NCI-H82 treated with DMSO at 0.1 percent for 48 hours (cell line): ENCODE results near the gene ZDHHC14.
"Not testable (repeated sequence)": the region's sequence is repeated elsewhere in the genome, so short reads cannot be mapped to it uniquely, and the experiment has no call there.

ENCODE experiments used
- DNase-seq: peaks from one replicate; lab custom pipeline; 2025; ENCODE audit not compliant: unreplicated experiment; lab: John Stamatoyannopoulos, UW

ZDHHC14 gene

DNA sequence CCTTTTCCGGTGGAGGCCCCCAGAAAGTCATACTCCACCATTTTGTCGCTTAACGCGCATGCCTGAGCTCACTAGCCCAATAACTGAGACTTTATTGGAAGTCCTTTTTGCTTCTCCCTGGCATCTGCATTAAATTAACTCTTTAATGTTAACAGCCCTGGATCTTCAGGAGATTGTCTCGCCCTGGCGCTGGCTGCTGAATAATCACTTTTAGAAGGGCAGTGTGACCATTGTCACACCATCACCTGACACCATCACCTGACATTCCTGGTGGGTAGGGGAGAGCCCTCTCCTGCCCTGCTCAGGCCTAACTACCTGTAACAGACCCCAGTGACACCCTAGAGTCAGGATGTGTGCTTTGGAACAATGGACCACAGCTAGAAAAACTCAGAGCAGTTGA is 326.6 kb downstream of the ZDHHC14 start:
- no peak for DNase-seq

GRCh38 chr6:157708239-157708638 is 327.2 kb downstream of the ZDHHC14 start:
- no peak for DNase-seq

DNA sequence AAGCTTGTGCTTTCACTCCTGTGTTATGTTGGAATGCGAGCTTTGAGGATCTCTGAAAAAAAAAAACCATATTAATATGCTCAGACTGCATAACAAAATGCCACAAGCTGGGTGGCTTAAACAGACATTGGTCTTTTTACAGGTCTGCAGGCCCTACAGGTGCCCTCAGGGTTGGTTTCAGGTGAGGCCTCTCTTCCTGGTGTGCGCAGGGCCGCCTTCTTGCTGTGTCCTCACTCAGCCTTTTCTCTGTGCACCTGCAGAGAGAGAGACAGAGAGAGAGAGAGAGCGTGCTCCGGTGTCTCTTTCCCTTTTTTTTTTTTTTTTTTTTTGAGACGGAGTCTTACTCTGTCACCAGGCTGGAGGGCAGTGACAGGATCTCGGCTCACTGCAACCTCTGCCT is 327.9 kb downstream of the ZDHHC14 start:
- DNase-seq, result no peak

DNA sequence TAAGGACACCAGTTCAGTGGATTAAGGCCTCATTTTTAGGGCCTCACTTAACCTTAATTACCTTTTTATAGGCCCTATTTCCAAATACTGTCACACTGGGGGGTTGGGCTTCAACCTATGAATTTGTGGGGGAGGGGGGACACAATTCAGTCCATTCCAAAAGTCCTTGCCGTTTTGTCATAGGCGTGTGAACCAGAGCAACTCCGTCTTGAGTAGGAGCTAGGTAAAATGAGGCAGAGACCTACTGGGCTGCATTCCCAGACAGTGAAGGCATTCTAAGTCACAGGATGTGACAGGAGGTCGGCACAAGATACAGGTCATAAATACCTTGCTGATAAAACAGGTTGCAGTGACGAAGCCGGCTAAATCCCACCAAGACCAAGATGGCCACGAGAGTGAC is 328.6 kb downstream of the ZDHHC14 start:
- DNase-seq, result no peak

- DNase-seq, result no peak
These were observed 329.6 kb downstream of the ZDHHC14 start for GRCh38 chr6:157710604-157711003.

- DNase-seq, result no peak
These were observed 330.1 kb downstream of the ZDHHC14 start for GRCh38 chr6:157711060-157711459.

GRCh38 chr6:157712585-157713295 is 331.8 kb downstream of the ZDHHC14 start:
- no peak for DNase-seq

- DNase-seq, result no peak
These were observed 332.6 kb downstream of the ZDHHC14 start for GRCh38 chr6:157713451-157714152.

DNA sequence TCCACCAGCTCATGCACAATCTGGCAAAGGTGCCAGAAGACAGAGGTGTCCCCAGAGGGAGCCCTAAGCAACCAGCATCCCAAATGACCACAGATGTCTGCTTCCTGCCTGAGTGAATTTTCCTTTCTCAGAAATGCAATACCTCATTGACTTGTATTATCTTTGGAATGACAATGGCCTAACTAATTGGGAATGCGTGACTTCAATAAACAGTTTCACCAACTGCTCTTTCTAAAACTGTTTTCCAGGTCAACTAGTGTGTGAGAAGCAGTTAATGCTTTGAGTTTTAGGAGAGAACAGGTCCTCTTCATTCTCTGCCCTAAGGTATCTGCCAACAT is 333.1 kb downstream of the ZDHHC14 start:
- no peak for DNase-seq

DNA sequence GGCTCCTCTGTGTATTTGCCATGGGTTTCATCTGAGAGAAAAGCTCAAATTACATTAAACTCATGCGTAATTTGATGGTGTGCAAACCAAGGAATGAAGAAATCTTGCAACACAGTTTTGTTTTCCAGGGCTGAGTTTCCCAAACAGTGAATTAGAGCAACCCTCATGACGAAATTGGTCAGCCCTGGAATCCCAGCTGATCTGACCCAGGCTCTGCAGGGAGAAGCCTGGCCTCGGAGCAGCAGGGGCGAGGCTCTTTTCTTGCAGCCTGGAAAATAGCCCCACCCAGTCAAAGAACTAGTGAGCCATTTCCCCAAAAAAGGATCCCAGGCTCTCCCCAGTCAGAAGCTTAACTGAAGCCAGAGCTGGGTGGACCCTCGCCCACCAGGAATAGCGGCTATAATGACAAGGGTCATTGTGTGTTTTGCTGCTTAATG is 334.8 kb downstream of the ZDHHC14 start:
- no peak for DNase-seq

GRCh38 chr6:157716251-157716995 is 335.4 kb downstream of the ZDHHC14 start:
- DNase-seq, result no peak

- DNase-seq, result no peak
These were observed 336.4 kb downstream of the ZDHHC14 start for GRCh38 chr6:157717340-157717748.

DNA sequence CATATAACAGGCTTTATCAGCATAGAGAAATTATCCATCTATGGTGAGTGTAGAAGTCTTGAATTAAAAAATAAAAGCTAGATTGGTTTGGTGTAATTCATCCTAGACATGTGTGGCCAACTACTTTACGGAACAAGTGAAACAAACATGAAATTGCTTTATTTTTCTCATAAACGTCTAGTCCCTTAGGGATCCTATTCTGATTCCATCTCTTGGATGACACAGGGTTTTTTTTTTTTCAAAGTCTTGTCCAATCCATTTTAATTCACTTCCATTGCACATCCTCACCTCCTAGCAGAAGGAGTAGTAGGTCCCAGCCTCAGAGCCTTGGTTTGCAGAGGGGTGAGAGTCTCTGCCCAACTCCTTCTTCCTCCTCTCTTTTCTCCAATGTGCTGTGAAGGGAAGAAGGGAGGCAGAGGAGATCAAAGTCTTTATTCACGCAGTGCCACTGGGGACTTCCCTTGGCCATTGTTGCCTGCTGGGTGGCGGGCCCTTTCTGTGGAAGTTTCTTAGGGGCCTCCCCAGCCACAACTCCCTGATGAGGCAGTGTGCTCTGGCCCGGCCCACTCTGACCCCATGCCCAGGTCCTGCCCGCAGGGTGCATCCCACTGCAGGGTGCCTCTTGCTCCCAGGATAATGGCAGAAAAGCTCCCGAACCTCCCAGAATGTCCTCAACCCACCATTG is 337.7 kb downstream of the ZDHHC14 start:
- DNase-seq, result no peak

- not testable (repeated sequence) for DNase-seq
These were observed 340.0 kb downstream of the ZDHHC14 start for GRCh38 chr6:157720964-157721363.

GRCh38 chr6:157721426-157721825 is 340.4 kb downstream of the ZDHHC14 start:
- DNase-seq, result no peak

DNA sequence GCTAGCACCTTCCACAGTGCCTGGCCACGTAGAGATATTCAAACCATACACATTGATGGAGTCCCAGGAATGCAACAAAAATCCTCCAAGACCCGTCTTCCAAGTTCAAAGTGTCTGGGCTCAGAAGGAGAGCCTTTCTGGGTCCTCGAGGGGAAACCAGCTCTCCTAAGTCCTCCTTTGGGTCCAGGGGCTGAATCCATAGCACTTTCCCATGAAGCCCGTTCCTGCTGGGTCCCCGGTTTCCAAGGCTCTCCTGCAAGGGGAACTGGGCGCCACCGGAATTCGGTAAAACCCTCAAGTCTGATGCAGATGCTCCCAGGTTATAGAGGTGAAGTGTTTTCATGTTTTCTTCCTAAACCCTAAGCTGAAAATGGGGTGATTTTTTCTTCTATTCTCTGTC is 340.8 kb downstream of the ZDHHC14 start:
- DNase-seq, result no peak

DNA sequence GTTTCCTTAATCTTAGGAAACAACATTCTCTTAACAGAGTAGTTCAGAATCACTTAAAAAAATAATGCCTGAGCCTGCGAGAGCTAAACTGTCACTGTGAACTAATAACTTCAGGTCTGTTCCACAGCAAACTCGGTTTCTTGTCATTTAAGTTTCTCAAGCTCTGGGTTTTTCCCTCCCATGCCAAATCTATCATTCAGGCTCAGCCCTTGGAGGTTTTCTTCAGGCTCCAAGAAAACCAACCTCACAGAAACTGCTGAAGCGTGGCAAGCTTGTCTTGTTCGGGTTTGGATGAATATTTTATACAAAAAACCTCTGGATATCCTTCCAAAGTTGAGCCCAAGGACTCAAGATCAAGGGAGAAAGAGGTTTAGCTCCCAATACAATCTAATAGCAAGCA is 342.4 kb downstream of the ZDHHC14 start:
- no peak for DNase-seq

DNA sequence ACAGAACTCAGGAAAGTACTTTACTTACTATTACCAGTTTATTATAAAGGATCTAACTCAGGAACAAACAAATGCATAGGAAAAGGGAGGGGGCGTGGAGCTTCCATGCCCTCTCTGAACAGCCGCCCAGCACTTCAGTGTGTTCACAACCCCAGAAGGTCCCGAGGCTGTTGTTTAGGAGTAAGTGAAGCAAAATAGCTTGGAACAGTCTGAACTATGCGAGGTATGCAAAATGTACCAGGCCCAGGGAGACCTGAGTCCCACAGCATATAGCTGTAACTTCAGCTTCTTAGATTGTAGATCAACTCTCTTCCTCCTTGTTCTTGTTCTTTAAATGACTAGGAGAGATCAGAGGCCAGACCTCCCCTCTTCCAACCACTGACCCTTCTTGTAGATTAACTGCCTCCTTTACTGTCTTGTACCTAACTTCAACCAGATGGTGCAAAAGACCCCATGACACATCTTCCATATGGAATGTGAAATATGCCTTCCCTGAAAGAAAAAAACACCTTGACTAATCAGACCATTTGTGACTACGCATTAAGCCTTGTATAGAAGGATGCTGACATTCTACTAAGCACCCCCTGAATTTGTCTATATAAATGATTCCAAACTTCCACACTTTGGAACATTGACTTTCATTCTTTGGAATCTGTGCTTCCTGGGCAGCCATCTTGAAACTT is 343.3 kb downstream of the ZDHHC14 start:
- no peak for DNase-seq

DNA sequence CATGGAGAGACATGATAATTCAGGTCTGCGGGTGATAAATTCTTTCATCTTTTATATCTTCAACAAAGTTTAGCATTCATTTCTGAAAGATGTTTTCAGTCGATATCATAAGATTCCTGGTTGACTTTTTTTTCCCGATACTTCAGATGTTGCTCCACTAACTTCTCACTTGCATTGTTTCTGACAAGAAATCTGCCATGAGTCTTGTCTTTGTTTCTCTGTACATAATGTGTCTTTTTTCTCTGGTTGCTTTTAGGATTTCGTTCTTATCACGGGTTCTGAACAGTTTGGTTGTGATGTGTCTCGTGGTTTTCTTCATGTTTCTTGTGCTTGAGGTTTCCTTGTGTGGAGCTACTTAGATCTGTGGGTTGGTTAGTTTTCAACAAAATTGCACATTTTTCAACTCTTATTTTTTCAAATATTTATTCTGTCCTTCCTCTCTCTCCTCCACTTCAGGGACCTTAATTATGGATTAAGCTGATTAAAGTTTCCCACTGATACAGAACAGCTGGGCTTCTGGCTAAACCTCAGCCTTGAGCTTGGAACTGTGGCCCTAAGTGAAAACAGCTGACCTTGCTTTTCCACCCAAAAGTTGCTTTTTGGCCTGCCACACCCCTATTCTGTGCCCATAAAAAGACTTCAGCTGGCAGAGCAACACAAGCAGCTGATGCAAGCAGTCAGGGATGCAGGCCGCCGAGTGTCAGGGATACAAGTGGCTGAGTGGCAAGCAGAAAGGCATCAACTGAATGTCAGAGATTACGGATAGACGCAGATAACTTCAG is 344.2 kb downstream of the ZDHHC14 start:
- DNase-seq, result no peak

DNA sequence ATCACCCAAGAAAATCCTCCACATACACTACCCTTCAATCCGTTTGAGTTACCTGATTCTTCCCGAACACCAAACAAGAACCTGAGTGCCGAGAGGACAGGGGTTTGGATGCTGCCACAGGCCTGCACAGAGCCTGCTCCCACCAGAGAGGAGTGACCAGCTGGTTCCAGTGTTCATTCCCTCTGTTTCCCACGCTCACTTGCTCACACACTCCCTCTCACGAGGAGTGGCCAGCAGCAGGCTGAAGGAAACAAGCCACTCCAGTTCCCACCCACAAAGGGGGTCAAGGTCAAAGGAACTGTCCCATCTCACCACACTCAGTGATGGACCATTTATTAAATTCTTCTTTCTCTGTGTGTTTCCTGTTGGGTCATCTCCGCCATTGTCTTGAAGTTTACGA is 344.8 kb downstream of the ZDHHC14 start:
- DNase-seq, result no peak
